Hepatocyte (in vitro differentiated cells): Measurements from ENCODE around the gene PDZRN4.

ENCODE experiments used
- EZH2 ChIP-seq: fragments of 200-600 bp; sonication (generic); IDR thresholded peaks from 2 replicates; pipeline ENCODE4 v1.6.1; 2016; ENCODE audit warnings: antibody characterized with exemption, mild to moderate bottlenecking, borderline replicate concordance
- EZH2phosphoT487 ChIP-seq: fragments of 200-600 bp; sonication (generic); IDR thresholded peaks from one replicate; pipeline ENCODE4 v1.6.1; 2018; ENCODE audit warnings: antibody characterized with exemption, mild to moderate bottlenecking, low read depth, moderate library complexity; ENCODE audit not compliant: unreplicated experiment, severe bottlenecking
- TF ChIP-seq, protein P1 (sequence below): fragments of 200-600 bp; sonication (generic); IDR thresholded peaks from 2 replicates; pipeline ENCODE4 v1.5.1; 2016; ENCODE audit warnings: antibody characterized with exemption, mild to moderate bottlenecking; ENCODE audit not compliant: poor library complexity

DNA sequence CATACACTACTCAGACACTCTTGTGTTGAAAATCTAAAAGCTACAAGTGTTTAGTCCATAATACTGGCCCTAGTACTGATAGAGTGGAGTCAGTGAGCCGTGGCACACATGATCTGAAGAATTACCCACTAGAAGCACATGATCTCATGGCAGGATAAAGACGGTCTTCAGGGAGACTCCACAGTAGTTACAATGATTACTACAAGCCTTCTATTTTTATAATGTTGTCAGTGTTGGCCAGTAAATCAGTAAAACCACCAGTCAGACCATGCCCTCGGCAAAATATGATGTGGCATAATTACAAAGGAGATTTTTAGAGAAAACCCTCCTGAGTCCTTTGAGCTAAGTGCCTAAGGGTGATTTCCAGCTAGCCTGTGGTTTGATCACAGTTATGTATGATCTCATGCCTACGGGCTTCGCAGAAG is 114.9 kb downstream of the PDZRN4 start:
- TF ChIP-seq, protein P1, sequence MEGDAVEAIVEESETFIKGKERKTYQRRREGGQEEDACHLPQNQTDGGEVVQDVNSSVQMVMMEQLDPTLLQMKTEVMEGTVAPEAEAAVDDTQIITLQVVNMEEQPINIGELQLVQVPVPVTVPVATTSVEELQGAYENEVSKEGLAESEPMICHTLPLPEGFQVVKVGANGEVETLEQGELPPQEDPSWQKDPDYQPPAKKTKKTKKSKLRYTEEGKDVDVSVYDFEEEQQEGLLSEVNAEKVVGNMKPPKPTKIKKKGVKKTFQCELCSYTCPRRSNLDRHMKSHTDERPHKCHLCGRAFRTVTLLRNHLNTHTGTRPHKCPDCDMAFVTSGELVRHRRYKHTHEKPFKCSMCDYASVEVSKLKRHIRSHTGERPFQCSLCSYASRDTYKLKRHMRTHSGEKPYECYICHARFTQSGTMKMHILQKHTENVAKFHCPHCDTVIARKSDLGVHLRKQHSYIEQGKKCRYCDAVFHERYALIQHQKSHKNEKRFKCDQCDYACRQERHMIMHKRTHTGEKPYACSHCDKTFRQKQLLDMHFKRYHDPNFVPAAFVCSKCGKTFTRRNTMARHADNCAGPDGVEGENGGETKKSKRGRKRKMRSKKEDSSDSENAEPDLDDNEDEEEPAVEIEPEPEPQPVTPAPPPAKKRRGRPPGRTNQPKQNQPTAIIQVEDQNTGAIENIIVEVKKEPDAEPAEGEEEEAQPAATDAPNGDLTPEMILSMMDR, result no peak
- no peak for TF ChIP-seq EZH2
- no peak for TF ChIP-seq EZH2phosphoT487
